OCI-LY3 (cell line): ENCODE results near the gene RC3H1.

Experiments used
- H2AFZ ChIP-seq: fragments of 200-600, 300-600 bp; shearing (Covaris generic); 2 replicates; pipeline ENCODE4 v1.6.0; 2014; ENCODE audit warnings: antibody characterized with exemption, low read depth, low read length
- H3K27ac ChIP-seq: fragments of 200-600, 300-600 bp; sonication (generic); 2 replicates; pipeline ENCODE4 v1.5.1; 2014; ENCODE audit warnings: mild to moderate bottlenecking, low read length, moderate library complexity, mixed read lengths
- H3K27me3 ChIP-seq: fragments of 200-600, 300-600 bp; sonication (generic); 2 replicates; pipeline ENCODE4 v1.6.1; 2014; ENCODE audit warnings: low read depth, low read length, mixed read lengths
- H3K36me3 ChIP-seq: fragments of 200-600, 300-600 bp; sonication (generic); replicated peaks from 2 replicates; pipeline ENCODE3; 2014; ENCODE audit warnings: low read depth, low read length, mixed read lengths
- H3K4me1 ChIP-seq: fragments of 300-600, 200-600 bp; sonication (generic); 2 replicates; pipeline ENCODE4 v1.6.1; 2014; ENCODE audit warnings: low read length, mixed read lengths
- H3K4me2 ChIP-seq: fragments of 200-600, 300-600 bp; sonication (generic); 2 replicates; pipeline ENCODE4 v1.6.1; 2014; ENCODE audit warnings: low read length, mixed read lengths
- H3K4me3 ChIP-seq: fragments of 300-600, 200-600 bp; sonication (generic); 2 replicates; pipeline ENCODE4 v1.5.1; 2014; ENCODE audit warnings: antibody characterized with exemption, mild to moderate bottlenecking, low read length, moderate library complexity
- H3K79me2 ChIP-seq: fragments of 300-600, 200-600 bp; shearing (Covaris generic); 2 replicates; pipeline ENCODE4 v1.6.1; 2014; ENCODE audit warnings: mild to moderate bottlenecking, low read length, mixed read lengths
- H3K9ac ChIP-seq: fragments of 300-600, 200-600 bp; shearing (Covaris generic); 2 replicates; pipeline ENCODE4 v1.6.0; 2014; ENCODE audit warnings: mild to moderate bottlenecking, low read length, moderate library complexity
- H3K9me3 ChIP-seq: fragments of 200-600, 300-600 bp; shearing (Covaris generic); 2 replicates; pipeline ENCODE4 v1.6.1; 2014; ENCODE audit warnings: low read length, mixed read lengths; ENCODE audit not compliant: insufficient read depth
- H4K20me1 ChIP-seq: fragments of 200-600, 300-600 bp; sonication (generic); 2 replicates; pipeline ENCODE4 v1.6.1; 2016; ENCODE audit warnings: low read length, mixed read lengths; ENCODE audit not compliant: insufficient read depth
- EZH2phosphoT487 ChIP-seq: fragments of 200-600 bp; shearing (Covaris generic); IDR thresholded peaks from 2 replicates; pipeline ENCODE4 v1.6.1; 2018; ENCODE audit warnings: antibody characterized with exemption, mixed run types, low read depth
- TF ChIP-seq, protein P1 (sequence below): fragments of 200-600, 300-600 bp; sonication (generic); IDR thresholded peaks from 2 replicates; pipeline ENCODE4 v1.5.1; 2014; ENCODE audit warnings: antibody characterized with exemption, low read length, low read depth

Gene RC3H1

DNA sequence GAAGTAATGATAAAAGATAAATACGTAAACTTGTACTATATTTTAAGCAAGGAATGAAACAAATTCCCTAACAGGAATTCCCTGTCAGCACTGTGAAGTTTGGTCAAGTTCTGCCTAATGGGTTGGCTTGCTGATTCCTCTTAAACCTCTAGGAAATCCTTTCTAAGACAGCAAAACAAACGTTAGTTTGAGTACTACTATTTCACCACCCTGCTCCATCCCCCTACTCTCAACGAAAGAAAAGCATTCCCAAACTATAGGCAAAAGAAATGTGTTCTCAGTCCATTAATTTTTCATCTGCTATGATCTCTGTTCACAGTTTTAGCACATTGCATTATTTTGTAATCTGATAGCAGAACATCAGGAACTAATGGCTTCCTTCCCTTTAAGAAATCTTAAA is 121.2 kb downstream of the RC3H1 start:
- no peaks in the 10 kb centered on the region for H3K79me2 ChIP-seq
- H3K9me3 ChIP-seq = no peaks in the 10 kb centered on the region
- H3K4me3 ChIP-seq = no peak overlapping the region
- H3K9ac ChIP-seq = no peak overlapping the region
- H3K27me3 ChIP-seq = no peaks in the 10 kb centered on the region
- no peak overlapping the region for H3K27ac ChIP-seq
- no peak overlapping the region for H3K4me2 ChIP-seq
- no peak for TF ChIP-seq EZH2phosphoT487
- TF ChIP-seq, protein P1, sequence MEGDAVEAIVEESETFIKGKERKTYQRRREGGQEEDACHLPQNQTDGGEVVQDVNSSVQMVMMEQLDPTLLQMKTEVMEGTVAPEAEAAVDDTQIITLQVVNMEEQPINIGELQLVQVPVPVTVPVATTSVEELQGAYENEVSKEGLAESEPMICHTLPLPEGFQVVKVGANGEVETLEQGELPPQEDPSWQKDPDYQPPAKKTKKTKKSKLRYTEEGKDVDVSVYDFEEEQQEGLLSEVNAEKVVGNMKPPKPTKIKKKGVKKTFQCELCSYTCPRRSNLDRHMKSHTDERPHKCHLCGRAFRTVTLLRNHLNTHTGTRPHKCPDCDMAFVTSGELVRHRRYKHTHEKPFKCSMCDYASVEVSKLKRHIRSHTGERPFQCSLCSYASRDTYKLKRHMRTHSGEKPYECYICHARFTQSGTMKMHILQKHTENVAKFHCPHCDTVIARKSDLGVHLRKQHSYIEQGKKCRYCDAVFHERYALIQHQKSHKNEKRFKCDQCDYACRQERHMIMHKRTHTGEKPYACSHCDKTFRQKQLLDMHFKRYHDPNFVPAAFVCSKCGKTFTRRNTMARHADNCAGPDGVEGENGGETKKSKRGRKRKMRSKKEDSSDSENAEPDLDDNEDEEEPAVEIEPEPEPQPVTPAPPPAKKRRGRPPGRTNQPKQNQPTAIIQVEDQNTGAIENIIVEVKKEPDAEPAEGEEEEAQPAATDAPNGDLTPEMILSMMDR = no peak
- H2AFZ ChIP-seq = no peak overlapping the region
- no peaks in the 10 kb centered on the region for H3K36me3 ChIP-seq
- peaks cover 8% of the 10 kb centered on the region for H3K4me1 ChIP-seq
- no peaks in the 10 kb centered on the region for H4K20me1 ChIP-seq

DNA sequence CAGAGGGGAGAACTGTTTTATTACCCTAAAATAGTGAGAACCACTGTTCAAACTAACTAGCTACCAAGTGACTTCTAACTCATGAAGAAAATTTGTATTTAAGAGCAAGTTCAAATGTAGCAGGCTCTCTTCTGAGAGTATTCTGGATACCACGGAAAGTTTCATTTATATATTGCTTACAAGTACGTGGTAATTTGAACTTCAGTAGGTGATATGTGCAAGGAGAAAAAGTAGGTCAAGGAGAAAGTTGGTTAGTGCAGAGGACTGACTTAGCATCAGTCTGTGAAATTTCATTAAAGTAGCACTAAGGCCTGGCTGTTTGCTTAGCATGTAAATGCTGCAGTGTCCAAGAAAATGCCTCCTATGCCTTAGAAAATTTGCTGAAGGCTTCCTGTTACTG is 121.7 kb downstream of the RC3H1 start:
- Histone ChIP-seq H3K9ac (no peak overlapping the region), H3K79me2 (no peaks in the 10 kb centered on the region), H3K27ac (no peak overlapping the region), H3K4me2 (no peak overlapping the region), H3K9me3 (no peaks in the 10 kb centered on the region), H3K4me1 (peaks cover 8% of the 10 kb centered on the region), H3K36me3 (no peaks in the 10 kb centered on the region), H4K20me1 (no peaks in the 10 kb centered on the region), H3K27me3 (no peaks in the 10 kb centered on the region), H2AFZ (no peak overlapping the region), H3K4me3 (no peak overlapping the region)
- TF ChIP-seq, protein P1 = no peak
- TF ChIP-seq EZH2phosphoT487 = no peak

DNA sequence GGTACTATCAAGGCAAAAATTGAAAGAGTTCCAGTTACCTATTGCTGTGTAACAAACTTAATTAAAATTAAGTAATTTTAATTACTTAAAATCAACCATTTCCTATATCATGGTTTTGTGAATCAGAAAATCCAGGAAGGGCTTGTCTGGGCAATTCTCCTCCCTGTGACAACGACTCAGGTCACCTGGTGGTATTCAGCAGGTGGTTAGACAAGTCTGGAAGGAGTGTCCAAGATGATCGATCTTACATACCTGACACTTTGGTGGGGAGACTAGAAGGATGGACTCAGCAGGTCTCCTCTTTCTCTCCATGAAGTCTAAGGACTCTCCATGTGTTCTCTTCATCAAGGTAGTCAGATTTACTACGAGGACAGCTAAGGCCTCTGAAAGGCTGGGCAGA is 128.0 kb downstream of the RC3H1 start:
- Histone ChIP-seq H3K4me2 (no peak overlapping the region), H3K27ac (no peak overlapping the region)
- no peak for TF ChIP-seq EZH2phosphoT487
- TF ChIP-seq, protein P1 = no peak

DNA sequence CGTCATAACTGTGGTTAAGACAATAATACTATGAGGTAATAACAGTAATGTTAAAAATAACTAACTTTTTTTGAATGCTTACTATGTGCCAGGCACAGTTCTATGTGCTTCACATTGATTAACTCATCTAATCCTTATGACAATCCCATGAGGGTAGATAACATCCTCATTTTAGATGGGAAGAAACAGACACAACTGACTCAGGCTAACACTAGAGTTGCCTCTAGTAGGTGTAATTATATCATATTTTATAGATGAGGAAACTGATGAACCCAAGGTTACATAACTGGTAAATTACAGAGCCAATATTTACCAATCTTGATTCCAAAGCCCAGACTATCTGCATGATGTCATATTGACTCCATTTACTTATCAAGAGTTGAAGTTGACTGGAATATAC is 128.5 kb downstream of the RC3H1 start:
- Histone ChIP-seq H3K9ac (no peak overlapping the region), H3K4me1 (no peaks in the 10 kb centered on the region), H4K20me1 (no peaks in the 10 kb centered on the region), H3K9me3 (no peaks in the 10 kb centered on the region), H3K27ac (no peak overlapping the region), H3K36me3 (no peaks in the 10 kb centered on the region), H3K27me3 (no peaks in the 10 kb centered on the region), H3K4me3 (no peak overlapping the region), H2AFZ (no peak overlapping the region), H3K79me2 (no peaks in the 10 kb centered on the region), H3K4me2 (no peak overlapping the region)
- TF ChIP-seq, protein P1 = no peak
- TF ChIP-seq EZH2phosphoT487 = no peak

More for the DNA sequence above, 128.0 kb downstream of the RC3H1 start:
- Histone ChIP-seq H3K79me2 (no peaks in the 10 kb centered on the region), H3K36me3 (no peaks in the 10 kb centered on the region), H4K20me1 (no peaks in the 10 kb centered on the region), H3K9ac (no peak overlapping the region), H3K27me3 (no peaks in the 10 kb centered on the region), H3K9me3 (no peaks in the 10 kb centered on the region), H3K4me3 (no peak overlapping the region), H3K4me1 (no peaks in the 10 kb centered on the region), H2AFZ (no peak overlapping the region)
